ENCODE measurements around the gene TRRAP. TPM values are rescaled to one million over a fixed set of nuclear protein-coding genes. Genes with fewer than 3 reads are reported as not detected.
"Not testable (repeated sequence)": the region's sequence is repeated elsewhere in the genome, so short reads cannot be mapped to it uniquely, and the experiment has no call there.

The TRRAP gene
- total RNA-seq, 1 experiment from 2014 or later, result 26.1 TPM

DNA sequence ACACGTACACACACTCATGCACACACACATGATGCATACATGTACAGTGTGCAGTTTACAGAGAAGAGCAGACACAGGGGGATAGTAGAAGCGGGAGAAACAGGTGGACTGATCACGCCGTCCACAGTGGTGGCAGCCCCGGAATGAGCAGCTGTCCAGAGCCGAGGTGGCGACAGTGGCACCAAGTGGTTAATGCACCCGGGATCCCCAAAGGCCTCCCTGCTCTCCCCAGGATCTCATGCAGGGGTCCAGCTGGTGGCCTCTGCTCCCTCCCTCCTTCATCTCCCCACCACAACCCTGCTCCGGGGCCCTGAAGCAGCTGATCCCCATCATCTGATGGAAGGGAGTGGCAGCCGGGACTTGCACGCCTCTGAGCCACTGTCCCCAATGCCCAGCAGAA lies 38.2 kb upstream of the TRRAP start:
- no peak overlapping the region for H3K4me2 ChIP-seq (ENCODE audit: low read depth, low read length, poor library complexity, severe bottlenecking)
- DNase-seq, result no peak
- H3K9ac ChIP-seq (ENCODE audit: low read length), result no peak overlapping the region
- no peaks in the 10 kb centered on the region for H3K36me3 ChIP-seq (ENCODE audit: insufficient read depth, low read length)
- H4K20me1 ChIP-seq (ENCODE audit: insufficient read depth, low read depth, low read length), result no peaks in the 10 kb centered on the region
- H2AFZ ChIP-seq (ENCODE audit: low read length), result no peak overlapping the region
- H3K27me3 ChIP-seq (ENCODE audit: low read length), result no peaks in the 10 kb centered on the region
- no peaks in the 10 kb centered on the region for H3K79me2 ChIP-seq (ENCODE audit: low read length)
- no peaks in the 10 kb centered on the region for H3K9me3 ChIP-seq (ENCODE audit: low read length)
- peaks cover 11% of the 10 kb centered on the region for H3K4me1 ChIP-seq (ENCODE audit: low read length)
- H3K9me2 ChIP-seq (replicated peaks; ENCODE audit: insufficient read depth, low read length), result no peaks in the 10 kb centered on the region
- no peak overlapping the region for H3K27ac ChIP-seq (ENCODE audit: low read length)
- no peak overlapping the region for H3K4me3 ChIP-seq (ENCODE audit: low read length)

GRCh38 chr7:98840722-98841121 lies 37.6 kb upstream of the TRRAP start:
- H3K4me1 ChIP-seq (ENCODE audit: low read length), result peaks cover 11% of the 10 kb centered on the region
- no peaks in the 10 kb centered on the region for H4K20me1 ChIP-seq (ENCODE audit: insufficient read depth, low read depth, low read length)
- H3K9me2 ChIP-seq (replicated peaks; ENCODE audit: insufficient read depth, low read length), result no peaks in the 10 kb centered on the region
- H3K4me3 ChIP-seq (ENCODE audit: low read length), result no peak overlapping the region
- H3K27me3 ChIP-seq (ENCODE audit: low read length), result no peaks in the 10 kb centered on the region
- H2AFZ ChIP-seq (ENCODE audit: low read length), result no peak overlapping the region
- H3K27ac ChIP-seq (ENCODE audit: low read length), result no peak overlapping the region
- H3K4me2 ChIP-seq (ENCODE audit: low read depth, low read length, poor library complexity, severe bottlenecking), result no peak overlapping the region
- no peak for DNase-seq
- H3K9ac ChIP-seq (ENCODE audit: low read length), result no peak overlapping the region
- H3K79me2 ChIP-seq (ENCODE audit: low read length), result no peaks in the 10 kb centered on the region
- H3K36me3 ChIP-seq (ENCODE audit: insufficient read depth, low read length), result no peaks in the 10 kb centered on the region
- H3K9me3 ChIP-seq (ENCODE audit: low read length), result no peaks in the 10 kb centered on the region

DNA sequence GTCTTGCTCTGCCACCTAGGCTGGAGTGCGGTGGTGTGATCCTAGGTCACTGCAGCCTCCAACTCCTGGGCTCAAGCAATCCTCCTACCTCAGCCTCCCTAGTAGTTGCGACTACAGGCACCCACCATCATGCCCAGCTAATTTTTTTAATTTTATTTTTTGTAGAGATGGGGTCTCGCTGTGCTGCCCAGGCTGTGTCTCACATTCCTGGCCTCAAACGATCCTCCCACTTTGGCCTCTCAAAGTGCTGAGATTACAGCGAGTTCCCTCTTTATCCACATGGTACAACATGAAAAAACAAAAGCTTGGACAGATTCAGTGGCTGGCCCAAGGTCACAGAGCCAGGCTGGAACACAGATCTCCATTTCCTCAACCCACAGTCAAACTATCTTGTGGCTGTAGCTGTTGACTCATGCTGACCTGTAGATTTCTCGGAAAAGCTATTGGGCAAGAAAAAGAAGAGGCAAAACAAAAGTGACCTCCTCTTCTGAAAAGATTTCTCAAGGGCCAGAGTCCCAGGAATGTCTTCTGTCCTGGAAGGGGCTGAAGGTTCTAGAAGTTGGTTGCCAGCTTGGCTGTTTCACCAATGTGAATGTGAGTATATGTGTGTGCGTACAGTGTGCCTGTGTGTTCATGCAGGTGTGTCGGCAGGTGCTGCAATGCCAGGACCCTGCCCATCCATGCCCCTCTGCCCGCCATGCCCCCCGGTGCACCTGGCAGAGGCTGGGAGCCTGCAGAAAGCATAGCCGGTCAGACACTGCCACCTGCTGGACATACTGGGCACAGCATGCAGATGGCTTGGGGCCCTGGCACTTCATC lies 36.9 kb upstream of the TRRAP start:
- no peak overlapping the region for H2AFZ ChIP-seq (ENCODE audit: low read length)
- peak; percentile 91 for DNase-seq
- H3K4me3 ChIP-seq (ENCODE audit: low read length), result no peak overlapping the region
- no peaks in the 10 kb centered on the region for H3K79me2 ChIP-seq (ENCODE audit: low read length)
- H3K36me3 ChIP-seq (ENCODE audit: insufficient read depth, low read length), result no peaks in the 10 kb centered on the region
- H3K9me2 ChIP-seq (replicated peaks; ENCODE audit: insufficient read depth, low read length), result no peaks in the 10 kb centered on the region
- peaks cover 11% of the 10 kb centered on the region for H3K4me1 ChIP-seq (ENCODE audit: low read length)
- H3K27ac ChIP-seq (ENCODE audit: low read length), result no peak overlapping the region
- H3K9ac ChIP-seq (ENCODE audit: low read length), result no peak overlapping the region
- no peaks in the 10 kb centered on the region for H3K27me3 ChIP-seq (ENCODE audit: low read length)
- H3K9me3 ChIP-seq (ENCODE audit: low read length), result no peaks in the 10 kb centered on the region
- H4K20me1 ChIP-seq (ENCODE audit: insufficient read depth, low read depth, low read length), result no peaks in the 10 kb centered on the region
- H3K4me2 ChIP-seq (ENCODE audit: low read depth, low read length, poor library complexity, severe bottlenecking), result no peak overlapping the region

GRCh38 chr7:98842552-98842951 lies 35.8 kb upstream of the TRRAP start:
- H3K27me3 ChIP-seq (ENCODE audit: low read length); DNase-seq; H4K20me1 ChIP-seq (ENCODE audit: insufficient read depth, low read depth, low read length); H2AFZ ChIP-seq (ENCODE audit: low read length); H3K9me3 ChIP-seq (ENCODE audit: low read length); H3K9ac ChIP-seq (ENCODE audit: low read length); H3K36me3 ChIP-seq (ENCODE audit: insufficient read depth, low read length); H3K4me2 ChIP-seq (ENCODE audit: low read depth, low read length, poor library complexity, severe bottlenecking); H3K27ac ChIP-seq (ENCODE audit: low read length); H3K4me3 ChIP-seq (ENCODE audit: low read length); H3K9me2 ChIP-seq (replicated peaks; ENCODE audit: insufficient read depth, low read length); H3K79me2 ChIP-seq (ENCODE audit: low read length): not testable (repeated sequence)
- peaks cover 11% of the 10 kb centered on the region for H3K4me1 ChIP-seq (ENCODE audit: low read length)

DNA sequence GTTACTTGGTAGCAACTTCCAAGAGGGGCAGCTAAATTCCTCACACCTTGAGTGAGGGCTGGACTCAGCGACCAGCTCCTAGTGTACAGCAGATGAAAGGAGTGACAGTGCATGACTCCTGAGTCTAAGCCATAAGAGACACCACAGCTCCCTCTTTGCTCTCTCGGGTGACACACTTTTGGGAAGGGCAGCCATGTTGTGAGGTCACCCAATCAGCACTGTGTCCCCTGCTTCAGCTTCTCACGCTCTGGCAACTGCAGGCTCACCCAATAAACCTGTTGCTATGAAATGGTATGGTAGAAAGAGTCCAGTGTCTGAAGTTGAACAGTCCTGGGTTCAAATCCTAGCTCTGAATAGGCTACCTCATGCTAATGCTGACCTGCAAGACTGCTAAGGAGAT lies 29.4 kb upstream of the TRRAP start:
- no peak overlapping the region for H3K9ac ChIP-seq (ENCODE audit: low read length)
- no peak overlapping the region for H2AFZ ChIP-seq (ENCODE audit: low read length)
- DNase-seq, result no peak
- H3K4me1 ChIP-seq (ENCODE audit: low read length), result peaks cover 15% of the 10 kb centered on the region
- no peak overlapping the region for H3K4me2 ChIP-seq (ENCODE audit: low read depth, low read length, poor library complexity, severe bottlenecking)
- H3K9me3 ChIP-seq (ENCODE audit: low read length), result no peaks in the 10 kb centered on the region
- H3K9me2 ChIP-seq (replicated peaks; ENCODE audit: insufficient read depth, low read length), result no peaks in the 10 kb centered on the region
- no peaks in the 10 kb centered on the region for H3K27me3 ChIP-seq (ENCODE audit: low read length)
- H3K36me3 ChIP-seq (ENCODE audit: insufficient read depth, low read length), result no peaks in the 10 kb centered on the region
- no peak overlapping the region for H3K4me3 ChIP-seq (ENCODE audit: low read length)
- H4K20me1 ChIP-seq (ENCODE audit: insufficient read depth, low read depth, low read length), result no peaks in the 10 kb centered on the region
- no peaks in the 10 kb centered on the region for H3K79me2 ChIP-seq (ENCODE audit: low read length)
- no peak overlapping the region for H3K27ac ChIP-seq (ENCODE audit: low read length)

- Histone ChIP-seq H3K4me3 (ENCODE audit: low read length) (no peak overlapping the region), H3K27ac (ENCODE audit: low read length) (no peak overlapping the region), H3K9ac (ENCODE audit: low read length) (no peak overlapping the region), H3K36me3 (ENCODE audit: insufficient read depth, low read length) (no peaks in the 10 kb centered on the region), H3K79me2 (ENCODE audit: low read length) (no peaks in the 10 kb centered on the region), H3K4me2 (ENCODE audit: low read depth, low read length, poor library complexity, severe bottlenecking) (no peak overlapping the region), H4K20me1 (ENCODE audit: insufficient read depth, low read depth, low read length) (no peaks in the 10 kb centered on the region), H3K4me1 (ENCODE audit: low read length) (peaks cover 22% of the 10 kb centered on the region), H2AFZ (ENCODE audit: low read length) (no peak overlapping the region), H3K27me3 (ENCODE audit: low read length) (no peaks in the 10 kb centered on the region), H3K9me2 (replicated peaks; ENCODE audit: insufficient read depth, low read length) (no peaks in the 10 kb centered on the region), H3K9me3 (ENCODE audit: low read length) (no peaks in the 10 kb centered on the region)
- DNase-seq, result no peak
These were observed 25.5 kb upstream of the TRRAP start for GRCh38 chr7:98852826-98853225.

DNA sequence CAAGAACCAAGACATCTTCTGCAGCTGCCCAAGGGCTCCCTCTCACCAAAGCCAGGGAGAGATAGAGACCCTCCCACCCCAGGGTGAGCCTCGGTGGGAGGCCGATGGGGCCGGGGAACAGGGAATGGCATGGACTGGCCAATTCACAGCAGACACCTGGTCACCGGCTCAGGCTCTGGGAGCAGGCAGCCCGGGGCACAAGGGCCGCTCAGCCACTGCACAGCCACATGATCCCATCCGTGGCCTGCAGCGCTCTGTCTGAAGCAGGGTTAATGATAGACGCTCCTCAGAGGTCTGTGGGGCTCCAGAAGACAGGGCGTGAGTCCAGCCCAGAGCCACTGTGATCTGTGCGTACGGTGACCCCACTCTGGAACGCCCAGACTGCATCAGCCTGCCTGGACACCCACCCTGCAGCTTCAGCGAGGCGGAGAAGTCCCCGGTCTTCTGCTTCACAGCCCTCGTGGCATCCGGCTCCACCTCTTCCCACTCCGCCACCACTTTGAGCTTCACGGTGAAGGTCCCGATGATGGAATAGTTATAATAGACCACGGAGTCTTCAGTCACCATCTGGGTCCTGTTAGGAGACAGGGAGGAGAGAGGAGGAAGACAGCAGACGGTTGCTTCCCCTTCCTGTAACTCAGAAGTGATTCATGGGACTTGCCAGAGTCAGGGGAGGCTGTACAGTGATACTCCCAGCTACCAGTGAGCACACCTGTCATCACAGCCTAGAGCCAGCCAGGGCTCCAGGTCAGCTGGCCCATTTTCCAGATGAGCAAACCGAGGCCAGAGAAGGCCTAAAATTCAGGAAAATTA lies 22.5 kb upstream of the TRRAP start:
- Histone ChIP-seq H3K27me3 (ENCODE audit: low read length) (no peaks in the 10 kb centered on the region), H3K4me2 (ENCODE audit: low read depth, low read length, poor library complexity, severe bottlenecking) (no peak overlapping the region), H3K4me1 (ENCODE audit: low read length) (peaks cover 21% of the 10 kb centered on the region), H3K9ac (ENCODE audit: low read length) (no peak overlapping the region), H2AFZ (ENCODE audit: low read length) (no peak overlapping the region), H3K9me2 (replicated peaks; ENCODE audit: insufficient read depth, low read length) (no peaks in the 10 kb centered on the region), H3K4me3 (ENCODE audit: low read length) (no peak overlapping the region), H3K79me2 (ENCODE audit: low read length) (no peaks in the 10 kb centered on the region), H4K20me1 (ENCODE audit: insufficient read depth, low read depth, low read length) (no peaks in the 10 kb centered on the region), H3K27ac (ENCODE audit: low read length) (no peak overlapping the region), H3K36me3 (ENCODE audit: insufficient read depth, low read length) (no peaks in the 10 kb centered on the region), H3K9me3 (ENCODE audit: low read length) (no peaks in the 10 kb centered on the region)
- no peak for DNase-seq

DNA sequence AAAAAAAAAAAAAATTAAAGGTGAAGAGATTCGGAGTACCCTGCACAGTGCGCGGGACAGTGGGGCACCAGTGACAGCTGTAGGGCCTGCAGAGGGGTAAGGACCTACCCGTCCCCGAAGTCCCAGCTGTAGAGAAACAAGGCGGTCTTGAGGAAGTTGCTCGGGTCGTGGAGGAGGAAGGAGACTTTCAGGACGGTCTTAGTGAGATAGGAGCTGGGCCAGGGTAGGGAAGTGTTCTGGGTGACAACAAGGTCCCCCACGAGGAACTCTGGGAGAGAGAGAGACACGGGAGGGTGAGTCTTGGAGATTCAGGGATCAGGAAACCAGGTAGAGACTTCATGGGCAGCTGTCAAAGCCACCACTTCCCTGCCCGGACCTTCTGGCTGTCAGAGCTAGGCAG lies 18.3 kb upstream of the TRRAP start:
- H3K9me2 ChIP-seq (replicated peaks; ENCODE audit: insufficient read depth, low read length), result no peaks in the 10 kb centered on the region
- H3K9me3 ChIP-seq (ENCODE audit: low read length), result no peaks in the 10 kb centered on the region
- H3K4me2 ChIP-seq (ENCODE audit: low read depth, low read length, poor library complexity, severe bottlenecking), result no peak overlapping the region
- DNase-seq, result no peak
- no peak overlapping the region for H3K4me3 ChIP-seq (ENCODE audit: low read length)
- H3K79me2 ChIP-seq (ENCODE audit: low read length), result no peaks in the 10 kb centered on the region
- no peaks in the 10 kb centered on the region for H3K36me3 ChIP-seq (ENCODE audit: insufficient read depth, low read length)
- H4K20me1 ChIP-seq (ENCODE audit: insufficient read depth, low read depth, low read length), result no peaks in the 10 kb centered on the region
- H3K27ac ChIP-seq (ENCODE audit: low read length), result no peak overlapping the region
- no peak overlapping the region for H3K9ac ChIP-seq (ENCODE audit: low read length)
- no peaks in the 10 kb centered on the region for H3K4me1 ChIP-seq (ENCODE audit: low read length)
- no peak overlapping the region for H2AFZ ChIP-seq (ENCODE audit: low read length)
- H3K27me3 ChIP-seq (ENCODE audit: low read length), result no peaks in the 10 kb centered on the region

All from Karpas-422 (cell line).